Gastrocnemius medialis (tissue), 4 donors: ENCODE results near the gene RING1.

Source experiments
- POLR2A ChIP-seq, 2 donors: fragments of 450-650 bp; IDR thresholded peaks; one replicate each; pipeline ENCODE4 v1.6.1; 2017; ENCODE audit warnings: antibody characterized with exemption in 2 of 2, mild to moderate bottlenecking in 2 of 2, moderate library complexity in 2 of 2
- TF ChIP-seq, protein P1 (sequence below), 5 experiments: fragments of 450-650 bp in 3 of 5; fragments of 200-600 bp in 2 of 5; sonication (generic) in 2 of 5; IDR thresholded peaks in 4 of 5; conservative IDR thresholded peaks in 1 of 5; 1 replicate in 4 of 5; 2 replicates in 1 of 5; pipeline ENCODE4 v1.5.1; 2016 to 2019; ENCODE audit warnings: antibody characterized with exemption in 5 of 5, mild to moderate bottlenecking in 3 of 5, moderate library complexity in 3 of 5

DNA sequence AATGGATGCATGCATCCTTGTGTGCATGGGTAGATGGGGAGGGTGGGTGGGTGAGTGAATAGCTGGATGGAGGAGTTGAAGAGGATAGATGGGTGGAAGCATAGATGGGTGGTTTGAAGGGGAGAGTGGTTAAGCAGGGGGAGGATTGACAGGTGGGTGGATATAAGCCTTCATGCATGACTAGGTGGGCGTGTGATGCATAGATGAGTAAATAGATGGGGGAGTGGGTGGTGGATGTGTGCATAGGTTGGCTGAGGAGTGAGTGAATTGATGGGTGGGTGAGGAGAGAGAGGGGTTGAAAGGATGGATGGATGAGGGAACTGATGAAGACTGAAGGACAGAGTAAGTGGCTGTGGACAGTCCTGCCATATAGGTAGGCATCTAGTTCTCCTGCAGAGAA lies 20.5 kb upstream of the RING1 start:
- TF ChIP-seq, protein P1, sequence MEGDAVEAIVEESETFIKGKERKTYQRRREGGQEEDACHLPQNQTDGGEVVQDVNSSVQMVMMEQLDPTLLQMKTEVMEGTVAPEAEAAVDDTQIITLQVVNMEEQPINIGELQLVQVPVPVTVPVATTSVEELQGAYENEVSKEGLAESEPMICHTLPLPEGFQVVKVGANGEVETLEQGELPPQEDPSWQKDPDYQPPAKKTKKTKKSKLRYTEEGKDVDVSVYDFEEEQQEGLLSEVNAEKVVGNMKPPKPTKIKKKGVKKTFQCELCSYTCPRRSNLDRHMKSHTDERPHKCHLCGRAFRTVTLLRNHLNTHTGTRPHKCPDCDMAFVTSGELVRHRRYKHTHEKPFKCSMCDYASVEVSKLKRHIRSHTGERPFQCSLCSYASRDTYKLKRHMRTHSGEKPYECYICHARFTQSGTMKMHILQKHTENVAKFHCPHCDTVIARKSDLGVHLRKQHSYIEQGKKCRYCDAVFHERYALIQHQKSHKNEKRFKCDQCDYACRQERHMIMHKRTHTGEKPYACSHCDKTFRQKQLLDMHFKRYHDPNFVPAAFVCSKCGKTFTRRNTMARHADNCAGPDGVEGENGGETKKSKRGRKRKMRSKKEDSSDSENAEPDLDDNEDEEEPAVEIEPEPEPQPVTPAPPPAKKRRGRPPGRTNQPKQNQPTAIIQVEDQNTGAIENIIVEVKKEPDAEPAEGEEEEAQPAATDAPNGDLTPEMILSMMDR (IDR thresholded peaks at IDR 0.05 in 4 of 5, conservative IDR thresholded peaks at IDR 0.05 in 1 of 5): no peak
- no peak for TF ChIP-seq POLR2A (IDR thresholded peaks at IDR 0.05)
